Left renal pelvis (tissue), 4 donors: ENCODE data around the gene TCAP. TPM values are rescaled to one million over a fixed set of nuclear protein-coding genes. Genes with fewer than 3 reads are reported as not detected.

ENCODE experiments used
- DNase-seq, 4 donors: peaks; one replicate each; pipeline ENCODE4 v3.0.0-alpha.2; 2013; ENCODE audit warnings: low read depth in 4 of 4, low spot score in 3 of 4
- polyA plus RNA-seq, 4 donors: library from polyadenylated mRNA; unstranded; fragments of 120-200 nt; gene quantifications; one replicate each; pipeline ENCODE4 v1.2.1, GENCODE V29; 2013; ENCODE audit not compliant: insufficient read length in 4 of 4

Gene TCAP
- polyA plus RNA-seq, 4 donors: 0.96 to 2.9 (median 1.8) TPM

DNA sequence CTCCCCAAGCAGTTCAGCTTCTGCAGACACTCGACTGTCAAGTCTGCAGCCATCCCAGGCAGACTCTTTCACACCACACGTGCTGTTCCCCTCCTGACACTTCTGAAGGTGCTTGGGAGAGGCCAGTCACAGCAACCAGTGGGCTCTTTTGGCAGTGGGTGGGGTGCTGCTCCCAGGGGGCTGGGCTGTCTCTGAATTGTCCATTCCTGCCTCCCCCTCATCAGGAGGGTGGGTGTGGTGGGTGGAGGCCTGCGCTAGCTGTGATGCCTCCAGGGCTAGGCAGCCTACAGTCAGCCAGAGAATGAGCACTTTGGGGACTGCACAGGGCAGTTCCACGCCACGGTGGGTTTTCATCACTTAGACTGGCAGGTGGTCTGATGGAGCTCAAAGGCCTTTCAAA, 17.9 kb upstream of the TCAP start:
- DNase-seq: no peak

DNA sequence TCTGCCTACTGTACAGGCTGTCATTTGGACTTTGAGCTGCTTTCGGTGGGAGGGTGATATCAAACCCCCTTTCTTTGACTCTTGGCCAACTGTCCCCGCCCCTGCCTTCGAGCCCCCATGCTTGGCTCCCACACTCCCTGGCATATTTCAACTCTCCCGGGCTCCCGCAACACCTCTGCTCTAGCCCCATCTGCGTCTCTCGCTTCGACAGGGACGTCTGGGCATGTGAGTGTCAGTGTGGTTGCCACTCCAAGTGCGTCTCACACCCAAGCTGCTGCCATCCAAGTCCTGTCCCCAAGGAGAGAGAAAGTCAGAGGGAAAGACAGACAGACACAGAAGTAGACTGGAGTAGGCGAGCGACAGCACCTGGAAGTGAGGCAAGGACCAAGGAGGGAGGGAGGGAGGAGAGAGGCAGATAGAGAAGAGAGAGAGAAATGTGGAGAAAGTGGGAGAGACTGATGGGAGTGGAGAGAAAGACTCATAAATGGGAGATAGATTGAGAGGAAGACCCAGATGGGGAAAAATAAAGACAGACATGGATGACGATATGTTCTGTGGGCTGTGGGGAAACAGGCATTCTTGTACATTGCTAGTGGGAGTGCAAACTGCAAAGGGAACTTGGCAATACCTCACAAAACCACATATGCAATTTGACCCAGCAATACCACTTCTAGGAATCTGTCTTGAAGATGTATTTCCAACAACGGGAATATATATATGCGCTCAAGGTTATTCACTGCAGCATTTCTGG, 16.4 kb upstream of the TCAP start:
- DNase-seq: no peak

DNA sequence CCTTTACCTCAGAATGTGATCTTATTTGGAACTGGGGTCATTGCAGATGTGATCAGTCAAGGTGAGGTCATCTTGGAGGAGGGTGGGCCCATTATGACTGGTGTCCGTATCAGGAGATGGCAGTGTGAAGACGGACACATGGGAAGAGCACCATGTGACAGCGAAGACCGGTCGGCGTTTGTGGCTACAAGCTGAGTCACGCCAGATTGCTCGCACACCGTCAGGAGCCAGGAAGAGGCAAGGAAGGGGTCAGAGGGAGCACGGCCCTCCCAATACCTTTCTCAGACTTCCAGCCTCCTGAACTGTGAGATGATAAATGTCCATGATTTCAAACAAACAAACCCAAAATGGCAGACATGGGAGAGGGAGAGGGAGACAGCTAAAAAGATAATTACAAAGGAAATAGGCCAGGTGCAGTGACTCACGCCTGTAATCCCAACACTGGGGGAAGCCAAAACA, 15.0 kb upstream of the TCAP start:
- no peak for DNase-seq

DNA sequence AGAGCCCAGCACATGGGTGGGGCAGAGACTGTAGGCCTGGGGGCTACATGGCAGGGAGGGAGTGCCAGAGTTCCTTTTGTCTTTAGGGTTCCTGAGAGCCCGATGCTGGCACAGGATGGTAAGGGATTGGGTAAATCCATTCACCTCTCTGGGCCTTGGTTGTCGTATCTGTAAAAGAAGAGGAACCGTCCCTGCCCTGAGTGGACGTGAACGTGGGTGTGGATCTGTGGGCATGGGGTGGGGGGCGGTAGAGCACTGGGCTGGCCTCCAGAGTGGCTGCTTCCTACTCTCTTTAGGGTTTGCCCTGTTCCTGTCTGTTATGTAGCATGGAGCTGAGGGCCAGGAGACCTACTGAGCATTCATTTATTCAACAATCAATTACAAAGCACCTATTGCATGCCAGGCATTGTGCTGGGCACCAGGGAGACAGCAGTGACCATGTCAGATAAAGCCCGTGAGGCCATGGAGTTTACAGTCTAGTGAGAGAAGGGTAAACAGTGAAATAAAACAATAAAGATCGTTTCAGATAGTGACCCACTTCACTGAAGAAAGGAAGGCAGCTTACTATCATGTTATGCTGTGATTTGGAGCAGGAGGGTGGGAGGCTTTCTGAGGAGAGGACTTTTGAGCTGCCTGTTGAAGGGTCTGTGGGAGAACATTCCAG, 13.1 kb upstream of the TCAP start:
- DNase-seq: no peak

DNA sequence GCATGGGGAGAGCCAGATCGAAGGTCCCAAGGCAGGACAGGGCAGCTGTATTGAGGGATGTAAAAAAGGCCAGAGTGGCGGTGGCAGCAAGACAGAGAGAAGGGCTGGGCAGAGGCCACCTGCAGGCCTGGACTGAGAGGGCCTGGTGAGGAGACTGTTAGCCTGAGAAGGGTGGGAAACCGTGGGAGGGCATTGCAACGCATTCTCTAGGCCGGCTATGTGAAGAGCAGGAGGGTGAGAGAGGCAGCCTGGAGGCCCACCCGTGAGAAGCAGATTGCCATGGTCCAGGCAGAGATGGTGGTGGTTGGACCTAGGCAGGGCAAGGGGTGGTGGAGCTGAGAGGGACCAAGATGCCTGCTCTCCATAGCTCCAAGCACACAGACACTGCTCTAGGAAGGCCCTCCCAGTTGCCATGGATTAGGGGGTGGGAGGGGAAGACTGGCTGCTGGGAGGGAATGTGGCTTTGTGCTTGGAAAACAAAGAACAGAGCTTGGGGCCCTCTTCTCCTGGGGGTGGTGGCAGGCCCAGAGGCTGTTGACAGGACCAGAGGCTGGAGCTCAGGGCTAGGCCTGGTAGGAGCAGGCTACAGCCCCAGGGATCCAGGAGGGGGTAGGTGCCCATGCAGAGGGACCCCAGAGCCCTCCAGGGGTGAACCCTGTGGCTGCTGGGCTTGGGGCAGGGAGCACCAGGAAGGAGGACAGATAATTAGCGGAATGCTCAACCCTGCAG, 12.4 kb upstream of the TCAP start:
- no peak for DNase-seq

DNA sequence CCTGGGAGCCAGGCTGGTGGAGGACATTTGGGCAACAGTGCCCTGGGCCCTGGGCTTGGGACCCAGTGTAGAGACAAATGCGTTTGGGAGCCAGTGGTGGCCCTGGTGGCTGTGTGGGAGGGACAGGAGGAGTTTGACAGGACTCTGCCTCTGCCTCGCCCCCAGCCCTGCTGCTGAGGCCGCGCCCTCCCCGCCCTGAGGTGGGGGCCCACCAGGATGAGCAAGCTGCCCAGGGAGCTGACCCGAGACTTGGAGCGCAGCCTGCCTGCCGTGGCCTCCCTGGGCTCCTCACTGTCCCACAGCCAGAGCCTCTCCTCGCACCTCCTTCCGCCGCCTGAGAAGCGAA, 11.9 kb upstream of the TCAP start:
- no peak for DNase-seq

DNA sequence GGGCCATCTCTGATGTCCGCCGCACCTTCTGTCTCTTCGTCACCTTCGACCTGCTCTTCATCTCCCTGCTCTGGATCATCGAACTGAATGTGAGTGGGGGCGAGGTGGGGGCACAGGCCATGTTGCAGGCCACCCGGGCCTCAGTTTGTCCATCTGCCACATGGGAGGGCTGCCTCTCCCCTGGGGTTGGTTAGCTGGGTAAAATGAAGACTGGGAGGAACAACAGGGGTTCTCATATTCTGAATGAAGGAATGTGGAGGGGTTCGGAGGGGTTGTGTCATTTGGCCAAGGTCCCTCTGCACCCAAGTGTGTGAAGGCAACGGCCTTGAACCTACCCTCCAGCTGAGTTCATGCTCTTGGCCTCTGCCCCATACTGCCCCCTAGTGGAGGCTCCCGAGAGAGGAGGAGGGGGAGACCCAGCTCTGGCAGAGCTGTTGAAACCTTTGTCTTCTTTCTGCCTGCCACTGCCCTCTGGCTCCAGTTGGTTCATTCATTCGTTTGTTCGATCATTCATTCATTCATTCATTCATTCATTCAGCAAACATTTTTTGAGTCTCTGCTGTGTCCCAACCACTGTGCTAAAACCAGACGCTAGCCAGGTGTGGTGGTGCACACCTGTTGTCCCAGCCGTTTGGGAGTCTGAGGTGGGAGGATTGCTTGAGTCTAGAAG, 11.4 kb upstream of the TCAP start:
- DNase-seq: no peak

DNA sequence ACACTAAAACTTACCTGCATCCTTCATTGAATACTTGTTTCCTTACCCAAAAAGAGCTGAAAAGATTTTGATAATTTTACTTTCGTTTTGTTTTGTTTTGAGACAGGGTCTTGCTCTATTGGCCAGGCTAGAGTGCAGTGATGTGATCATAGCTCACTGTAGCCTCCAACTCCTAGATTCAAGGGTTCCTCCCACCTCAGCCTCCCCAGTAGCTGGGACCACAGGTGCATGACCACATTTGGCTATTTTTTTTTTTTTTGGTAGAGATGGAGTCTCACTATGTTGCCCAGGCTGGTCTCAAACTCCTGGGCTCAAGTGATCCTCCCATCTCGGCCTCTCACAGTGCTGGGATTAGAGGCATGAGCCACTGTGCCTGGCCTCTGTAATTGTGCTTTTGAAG, 10.0 kb upstream of the TCAP start:
- DNase-seq: no peak

DNA sequence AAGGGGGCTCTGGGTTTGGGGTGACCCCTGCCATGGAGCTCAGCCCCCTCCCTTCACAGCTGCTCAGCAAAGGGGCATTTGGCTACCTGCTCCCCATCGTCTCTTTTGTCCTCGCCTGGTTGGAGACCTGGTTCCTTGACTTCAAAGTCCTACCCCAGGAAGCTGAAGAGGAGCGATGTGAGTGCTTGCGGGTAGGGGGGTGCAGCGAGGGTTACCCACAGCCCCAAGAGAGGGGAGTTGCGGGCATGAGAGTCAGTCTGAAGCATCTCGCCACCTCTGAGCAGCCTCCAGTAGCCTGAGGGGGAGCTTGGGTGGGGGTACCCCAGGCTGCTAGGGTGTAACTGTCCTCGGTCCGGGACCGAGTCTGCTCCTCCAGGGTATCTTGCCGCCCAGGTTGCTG, 6.8 kb upstream of the TCAP start:
- no peak for DNase-seq

DNA sequence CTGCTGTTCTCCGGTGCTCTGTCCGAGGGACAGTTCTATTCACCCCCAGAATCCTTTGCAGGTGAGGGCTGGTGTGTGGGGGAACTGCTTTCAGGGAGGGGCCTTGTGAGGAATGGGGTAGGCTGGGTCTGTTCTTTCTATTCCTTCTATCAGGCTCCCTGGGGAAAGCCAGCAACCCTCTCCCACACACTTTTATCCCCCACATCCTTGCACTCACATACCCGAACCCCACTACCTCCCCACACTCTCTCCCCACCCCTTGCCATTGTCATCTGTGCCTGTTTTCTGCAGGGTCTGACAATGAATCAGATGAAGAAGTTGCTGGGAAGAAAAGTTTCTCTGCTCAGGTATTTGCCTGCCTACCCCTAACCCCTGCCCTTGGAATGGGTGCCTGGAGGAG, 6.4 kb upstream of the TCAP start:
- no peak for DNase-seq

DNA sequence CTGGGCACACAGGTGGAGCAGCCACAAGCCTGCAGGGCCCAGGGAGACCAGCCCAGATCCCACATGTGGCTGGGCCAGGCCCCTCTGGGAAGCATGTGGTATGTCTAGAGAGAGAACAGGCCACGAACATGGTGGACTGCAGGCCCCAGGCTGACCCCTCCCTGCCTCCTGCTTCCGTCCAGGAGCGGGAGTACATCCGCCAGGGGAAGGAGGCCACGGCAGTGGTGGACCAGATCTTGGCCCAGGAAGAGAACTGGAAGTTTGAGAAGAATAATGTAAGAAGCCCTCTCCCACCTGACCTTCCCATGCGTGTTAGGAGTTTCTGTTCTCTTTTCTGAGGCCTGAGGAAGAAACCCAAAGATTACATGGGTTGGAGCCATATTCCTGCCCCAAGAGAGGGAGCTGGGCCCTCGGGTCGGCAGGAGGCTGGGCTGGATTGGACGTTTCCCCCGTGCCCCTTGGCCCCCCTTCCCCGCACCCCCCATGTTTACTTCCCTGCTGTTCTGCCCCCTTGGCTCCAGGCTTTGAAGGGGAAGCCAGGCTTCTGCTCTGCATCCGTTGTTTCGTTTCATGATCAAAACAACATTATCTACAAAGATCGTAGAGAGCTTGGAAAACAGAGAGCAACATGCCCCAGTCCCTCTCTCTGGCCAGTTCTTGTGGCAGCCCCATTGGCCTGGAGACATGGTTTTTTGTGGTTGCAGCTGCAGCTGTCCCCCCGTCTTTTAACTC, 5.7 kb upstream of the TCAP start:
- no peak for DNase-seq

DNA sequence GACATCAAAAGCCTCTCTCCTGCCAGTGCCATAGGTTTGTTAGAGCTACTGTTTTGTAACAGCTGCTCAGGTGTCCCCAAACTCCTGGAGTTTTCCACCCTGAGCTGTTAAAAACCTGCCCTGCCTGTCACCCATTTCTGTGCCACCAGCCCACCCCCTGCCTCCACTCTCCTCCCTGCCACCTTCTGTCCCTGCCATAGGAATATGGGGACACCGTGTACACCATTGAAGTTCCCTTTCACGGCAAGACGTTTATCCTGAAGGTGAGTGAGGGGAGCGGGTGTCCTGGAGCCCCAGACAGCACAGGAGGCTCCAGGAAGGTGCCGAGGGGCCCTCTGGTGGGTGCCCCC, 5.2 kb upstream of the TCAP start:
- DNase-seq: no peak

DNA sequence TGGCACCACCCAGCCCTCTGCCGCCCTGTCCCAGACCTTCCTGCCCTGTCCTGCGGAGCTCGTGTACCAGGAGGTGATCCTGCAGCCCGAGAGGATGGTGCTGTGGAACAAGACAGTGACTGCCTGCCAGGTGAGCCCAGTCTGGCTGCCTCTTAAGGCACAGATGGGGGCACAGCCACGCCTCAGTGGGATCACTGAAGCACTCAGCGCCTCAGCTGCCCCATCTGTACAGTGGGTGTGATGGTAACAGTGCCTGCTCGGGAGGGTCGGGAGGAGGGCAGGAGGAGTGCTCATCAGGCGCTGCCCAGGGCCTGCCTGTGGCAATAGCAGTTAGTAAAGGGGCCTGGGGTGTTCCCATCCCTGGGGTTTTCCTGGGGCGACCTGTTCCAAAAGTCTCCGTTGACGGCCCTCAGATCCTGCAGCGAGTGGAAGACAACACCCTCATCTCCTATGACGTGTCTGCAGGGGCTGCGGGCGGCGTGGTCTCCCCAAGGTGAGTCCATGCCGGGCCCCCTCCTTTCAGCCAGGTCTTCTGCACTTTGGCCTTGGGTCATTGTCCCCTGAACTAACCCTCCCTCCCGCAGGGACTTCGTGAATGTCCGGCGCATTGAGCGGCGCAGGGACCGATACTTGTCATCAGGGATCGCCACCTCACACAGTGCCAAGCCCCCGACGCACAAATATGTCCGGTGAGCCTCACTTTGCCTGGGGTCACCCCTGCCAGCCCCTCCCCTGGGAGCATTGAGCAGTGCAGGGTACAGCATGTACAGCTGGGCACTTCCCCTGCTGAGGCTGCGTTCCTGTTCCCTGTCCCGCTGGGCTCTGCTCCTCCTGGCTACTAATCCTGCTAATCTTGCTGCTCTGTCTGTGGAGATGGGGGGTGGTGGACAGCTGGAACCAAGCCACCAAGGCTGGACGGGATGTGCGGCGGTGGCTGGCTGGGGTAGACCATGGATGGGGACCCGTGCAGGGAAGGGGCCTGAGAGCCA, 4.5 kb upstream of the TCAP start:
- DNase-seq: no peak

DNA sequence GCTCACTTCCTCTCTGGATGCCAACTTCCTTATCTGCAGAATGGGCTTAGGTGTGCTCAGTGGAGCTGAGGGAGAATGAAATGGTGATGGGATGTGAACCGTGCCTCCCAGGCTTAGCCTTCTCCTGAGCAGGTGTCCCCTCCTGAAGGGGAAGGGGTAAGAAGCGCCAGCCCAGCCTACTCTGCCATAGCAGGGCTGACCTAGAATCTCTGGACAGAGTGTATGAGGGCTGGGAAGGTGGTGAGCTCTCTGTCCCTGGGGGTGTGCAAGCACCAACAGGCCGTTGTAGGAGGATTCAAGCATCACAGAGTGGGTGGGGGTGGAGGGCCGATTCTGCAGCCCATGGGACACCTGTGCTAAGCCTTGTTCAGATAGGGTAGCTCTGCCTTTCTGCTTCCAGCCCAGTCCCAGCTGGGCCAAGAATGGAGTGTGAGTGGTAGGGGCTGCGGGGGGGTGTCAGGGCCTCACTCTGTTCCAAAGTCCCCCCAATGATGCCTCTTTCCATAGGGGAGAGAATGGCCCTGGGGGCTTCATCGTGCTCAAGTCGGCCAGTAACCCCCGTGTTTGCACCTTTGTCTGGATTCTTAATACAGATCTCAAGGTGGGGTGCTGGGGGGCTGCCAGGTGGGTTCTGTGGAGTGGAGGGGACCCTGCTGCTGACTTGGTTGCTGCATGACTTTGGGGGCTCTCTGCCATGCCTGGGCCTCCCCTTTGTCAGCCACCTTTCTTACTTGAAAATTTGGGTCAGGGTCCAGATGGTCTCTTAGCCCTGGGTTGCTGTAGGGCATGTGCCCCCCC, 3.2 kb upstream of the TCAP start:
- DNase-seq: no peak

DNA sequence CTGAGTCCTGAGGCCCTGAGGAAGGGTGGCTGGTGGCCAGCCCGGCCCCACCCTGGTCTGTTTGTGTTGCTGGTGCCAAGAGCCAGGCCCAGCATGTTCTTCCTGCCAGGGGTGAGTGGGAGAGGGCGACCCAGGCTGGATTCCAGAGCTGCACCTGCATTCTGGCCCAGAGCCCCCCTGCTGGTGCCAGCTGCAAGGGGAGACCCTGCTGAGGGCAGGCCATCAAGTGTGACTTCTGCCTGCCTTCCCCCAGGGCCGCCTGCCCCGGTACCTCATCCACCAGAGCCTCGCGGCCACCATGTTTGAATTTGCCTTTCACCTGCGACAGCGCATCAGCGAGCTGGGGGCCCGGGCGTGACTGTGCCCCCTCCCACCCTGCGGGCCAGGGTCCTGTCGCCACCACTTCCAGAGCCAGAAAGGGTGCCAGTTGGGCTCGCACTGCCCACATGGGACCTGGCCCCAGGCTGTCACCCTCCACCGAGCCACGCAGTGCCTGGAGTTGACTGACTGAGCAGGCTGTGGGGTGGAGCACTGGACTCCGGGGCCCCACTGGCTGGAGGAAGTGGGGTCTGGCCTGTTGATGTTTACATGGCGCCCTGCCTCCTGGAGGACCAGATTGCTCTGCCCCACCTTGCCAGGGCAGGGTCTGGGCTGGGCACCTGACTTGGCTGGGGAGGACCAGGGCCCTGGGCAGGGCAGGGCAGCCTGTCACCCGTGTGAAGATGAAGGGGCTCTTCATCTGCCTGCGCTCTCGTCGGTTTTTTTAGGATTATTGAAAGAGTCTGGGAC, 2.4 kb upstream of the TCAP start:
- DNase-seq: no peak

DNA sequence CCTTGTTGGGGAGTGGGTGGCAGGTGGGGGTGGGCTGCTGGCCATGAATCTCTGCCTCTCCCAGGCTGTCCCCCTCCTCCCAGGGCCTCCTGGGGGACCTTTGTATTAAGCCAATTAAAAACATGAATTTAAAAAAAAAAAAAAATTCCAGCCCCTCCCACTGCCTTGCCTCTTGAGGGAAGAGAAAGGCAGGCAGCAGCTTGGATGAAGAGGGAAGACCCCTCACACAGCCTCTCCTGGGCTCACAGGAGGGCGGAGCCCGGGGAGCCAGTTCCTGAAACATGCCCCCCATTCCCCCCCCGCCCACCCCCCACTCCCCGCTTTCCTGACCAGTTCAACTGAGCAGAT, 1.8 kb upstream of the TCAP start:
- no peak for DNase-seq

DNA sequence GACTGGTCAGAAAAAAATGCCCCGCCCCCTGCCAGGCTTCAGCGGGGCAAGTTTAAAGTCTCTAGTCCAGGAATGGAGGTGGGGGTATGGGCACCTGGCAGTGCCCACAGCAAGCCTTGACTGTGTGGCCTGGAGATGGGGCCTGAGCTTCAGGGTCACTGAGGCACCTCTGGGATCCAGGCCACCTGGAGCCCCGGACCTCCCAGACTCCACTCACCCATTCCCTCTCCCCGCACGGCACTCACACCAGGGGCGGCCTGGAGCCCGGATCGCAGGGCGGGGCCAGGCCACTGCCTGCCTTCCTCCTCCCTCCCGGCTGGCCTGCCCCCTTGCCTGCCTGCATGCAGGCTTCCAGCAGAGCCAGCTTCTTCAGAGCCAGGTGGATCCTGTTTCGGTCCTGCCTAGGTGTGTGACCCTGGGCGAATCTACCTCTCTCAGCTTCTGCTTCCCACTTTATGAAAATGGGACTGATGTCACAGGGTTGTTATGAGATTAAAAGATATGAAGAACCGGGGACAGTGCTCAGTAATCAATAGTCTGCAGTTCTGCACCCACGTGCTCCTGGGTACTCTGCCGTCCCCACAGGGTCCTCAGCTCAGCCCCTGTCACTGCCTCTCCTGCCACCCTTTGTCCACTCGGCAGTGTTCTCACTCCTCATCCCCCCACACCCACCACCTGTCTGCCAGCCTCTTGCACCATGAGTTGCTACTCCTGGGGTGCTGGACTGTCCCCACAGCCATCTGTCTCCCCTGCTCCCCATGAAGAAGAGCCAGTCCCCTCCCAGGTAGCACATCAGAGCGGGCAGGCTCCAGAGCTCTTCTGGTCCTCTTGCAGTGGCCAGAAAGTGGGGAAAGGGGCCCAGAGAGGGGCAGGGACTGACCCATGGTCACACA, 1.2 kb upstream of the TCAP start:
- DNase-seq: no peak
